HG02763 (cell line): ENCODE results near the gene GRP.

Experiments
- ATAC-seq: cut with Tn5 transposase; IDR thresholded peaks from one replicate; pipeline ENCODE4 v1.9.1; 2021; ENCODE audit warnings: mild to moderate bottlenecking, moderate library complexity; ENCODE audit not compliant: unreplicated experiment

Gene GRP

DNA sequence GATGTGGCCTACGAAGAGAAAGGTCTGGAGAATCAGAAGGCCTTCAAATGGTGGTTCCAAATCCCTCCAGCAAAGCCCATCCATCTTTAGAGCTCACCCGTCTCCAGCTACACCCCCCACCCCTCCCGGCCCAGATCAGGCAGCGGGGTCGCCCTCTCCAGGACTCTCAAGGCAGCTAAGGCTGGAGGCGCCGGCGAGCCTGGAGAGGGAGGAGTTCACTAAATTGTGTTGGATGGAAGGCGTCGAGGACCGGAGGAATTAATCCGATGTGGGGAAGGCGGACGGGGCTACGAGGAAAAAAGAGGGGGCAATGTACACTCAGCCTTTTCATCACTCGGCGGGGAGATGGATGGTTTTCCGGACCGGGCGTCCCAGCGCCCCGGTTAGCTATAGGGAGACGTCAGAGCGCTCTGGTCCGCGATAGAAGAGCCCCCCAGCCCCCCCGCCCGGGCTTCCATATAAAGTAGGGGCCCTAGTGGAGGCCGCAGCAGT is at the start of gene GRP:
Gene GRP (plus strand): TSS at position 487 of the 492 bp plus-strand sequence. CDS start 108 bp downstream, outside the sequence.
- ATAC-seq: no peak

DNA sequence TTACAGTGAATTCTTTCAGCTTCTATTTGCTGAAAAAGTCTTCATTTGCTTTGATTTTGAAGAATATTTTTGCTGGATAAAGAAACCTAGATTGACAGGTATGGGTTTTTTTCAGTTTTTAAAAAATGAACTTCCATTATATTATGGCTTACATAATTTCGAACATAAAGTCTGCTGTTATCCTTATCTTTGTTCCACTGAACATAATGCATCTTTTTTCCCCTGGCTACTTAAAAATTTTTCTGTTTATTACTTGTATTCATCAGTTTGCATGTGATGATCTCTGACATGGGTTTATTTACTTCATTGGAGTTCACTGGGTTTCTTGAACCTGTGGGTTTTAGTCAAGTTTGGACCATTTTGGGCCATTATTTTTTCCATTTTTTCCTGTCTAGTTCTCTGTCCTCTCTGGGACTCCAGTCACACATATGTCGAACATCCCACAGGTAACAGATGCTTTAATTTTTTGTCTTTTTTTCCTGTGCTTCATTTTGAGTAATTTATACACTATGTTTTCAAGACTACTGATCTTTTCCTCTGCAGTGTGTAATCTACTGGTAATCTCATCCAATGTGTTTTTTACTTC is 47.2 kb upstream of the GRP start:
- ATAC-seq: no peak

DNA sequence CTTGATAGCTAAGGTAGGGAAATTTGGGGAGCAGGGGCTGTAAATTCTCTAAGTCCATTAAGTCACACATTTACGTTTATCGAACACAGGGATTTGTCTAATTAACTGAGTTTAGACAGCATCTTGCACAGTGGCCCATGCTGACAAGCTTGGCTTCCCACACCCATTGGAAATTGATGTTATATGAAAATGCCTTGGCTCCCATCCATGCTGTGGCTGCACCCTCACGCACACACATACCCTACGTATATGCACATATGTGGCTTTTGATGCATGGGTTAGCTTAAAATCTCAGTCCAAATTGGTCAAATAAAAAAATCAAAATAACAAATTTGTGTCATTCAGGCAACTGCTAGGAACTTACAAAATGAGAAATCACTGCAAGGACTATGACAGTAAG is 42.5 kb upstream of the GRP start:
- ATAC-seq: no peak

DNA sequence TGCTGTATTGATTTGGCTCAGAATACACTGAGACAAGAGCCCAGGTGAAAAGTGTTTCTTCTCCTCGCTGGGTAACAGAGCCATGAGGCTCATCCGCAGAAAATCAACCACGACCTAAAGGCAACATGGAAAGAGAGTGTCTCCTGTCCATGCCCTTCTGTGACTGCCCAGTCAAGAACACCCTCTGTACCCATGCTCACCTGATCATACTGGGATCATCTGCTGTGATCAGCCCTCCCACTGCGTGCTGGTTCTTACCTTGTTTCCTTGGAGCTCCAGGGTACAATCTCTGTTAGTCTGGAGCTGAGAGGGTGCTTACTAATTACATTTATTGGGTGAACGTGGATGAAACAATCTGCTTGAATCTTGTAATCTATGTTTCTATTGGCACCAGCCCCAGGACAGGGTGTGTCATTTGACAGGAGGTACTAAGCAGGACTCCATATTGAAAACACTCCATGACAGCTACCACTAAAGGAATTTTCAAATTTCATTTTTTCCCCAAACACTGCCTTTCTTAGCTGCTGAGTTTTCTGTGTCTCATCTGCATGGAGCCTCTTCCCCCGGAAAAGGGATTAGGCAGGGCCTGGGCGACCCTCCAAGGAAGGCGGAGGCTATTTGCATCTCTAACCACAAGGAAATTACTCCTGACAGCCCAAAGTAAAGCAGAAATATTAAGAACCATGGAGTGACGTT is 39.7 kb upstream of the GRP start:
- no peak for ATAC-seq

DNA sequence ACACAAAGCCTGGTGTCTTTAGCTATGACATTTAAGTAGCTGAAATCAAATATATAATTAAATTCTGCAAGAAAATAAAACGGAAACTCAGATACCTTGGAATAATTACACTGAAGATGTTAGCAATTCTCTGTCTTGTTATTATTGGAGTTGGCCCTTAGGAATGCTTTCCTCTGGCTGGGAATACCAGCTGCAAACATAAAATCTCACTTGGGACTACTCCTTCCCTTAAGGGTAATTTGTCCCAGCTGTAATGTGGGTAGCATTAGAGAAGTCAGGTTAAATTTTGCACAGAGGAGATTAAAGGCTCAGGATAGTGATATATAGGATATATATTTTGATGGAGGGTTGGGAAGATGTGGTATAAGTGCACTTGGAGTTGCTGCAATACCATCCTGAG is 37.3 kb upstream of the GRP start:
- no peak for ATAC-seq

DNA sequence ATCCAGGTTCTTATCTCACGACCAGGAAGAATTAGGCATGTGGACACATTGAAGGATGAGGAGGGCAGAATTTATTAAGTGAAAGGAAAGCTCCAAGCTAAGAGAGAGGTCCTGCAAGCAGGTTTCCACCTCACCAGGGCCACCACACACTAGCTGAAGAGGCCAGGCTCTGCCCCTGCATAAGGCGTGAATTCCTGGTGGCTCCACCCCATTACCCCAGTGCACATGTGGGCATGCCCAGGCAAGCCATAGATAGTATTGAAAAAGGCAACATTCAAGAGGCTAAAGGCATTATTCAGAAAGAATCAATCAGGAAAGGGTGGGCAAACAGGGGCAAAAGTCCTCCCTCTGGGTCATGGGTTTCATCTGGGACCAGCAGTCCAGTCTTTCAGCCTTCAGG is 30.9 kb upstream of the GRP start:
- ATAC-seq: no peak

DNA sequence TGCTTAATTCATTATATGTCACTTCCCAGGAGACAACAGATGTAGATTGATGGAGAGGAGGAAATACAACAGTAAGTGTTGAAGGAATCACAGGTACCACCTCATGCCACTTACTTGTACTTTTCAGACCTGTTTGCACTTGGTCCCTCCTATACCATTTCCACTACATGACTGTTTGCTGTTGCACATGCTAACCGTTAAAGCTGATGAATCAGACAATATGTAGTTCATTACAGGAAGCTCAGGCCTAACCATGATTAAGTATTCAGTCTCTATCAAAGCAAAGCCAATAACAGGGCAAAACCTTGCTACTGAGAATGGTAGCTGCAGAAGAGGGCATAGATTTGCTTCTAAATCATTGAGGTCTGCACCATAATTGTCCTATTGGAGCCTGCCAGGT is 30.2 kb upstream of the GRP start:
- no peak for ATAC-seq

DNA sequence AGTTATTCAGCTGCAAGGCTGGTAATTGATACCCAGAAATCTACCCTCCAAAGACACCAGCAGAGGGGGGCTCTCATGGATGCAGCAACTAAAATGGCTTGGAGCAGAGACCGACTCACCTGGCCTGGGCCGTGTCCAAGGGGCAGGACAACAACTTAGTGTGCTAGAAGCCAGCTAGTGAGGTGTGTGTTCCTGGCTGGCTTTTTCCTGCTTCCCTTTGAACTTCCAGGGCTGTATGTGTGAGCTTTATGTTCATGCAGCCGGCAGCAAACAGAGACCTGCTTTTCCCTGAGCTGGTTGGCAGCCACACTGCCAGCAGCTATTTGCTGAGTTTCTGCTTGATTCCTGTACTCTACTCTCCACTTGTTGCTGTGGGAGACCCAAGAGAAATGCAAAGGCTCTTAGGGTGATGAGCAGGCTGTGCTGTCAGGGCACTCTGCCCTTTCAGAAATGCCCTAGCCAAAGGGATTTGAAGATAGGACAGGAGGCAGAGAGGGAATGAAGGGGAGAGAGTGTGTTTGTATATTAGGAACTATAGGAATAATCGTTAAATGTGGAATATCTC is 23.7 kb upstream of the GRP start:
- no peak for ATAC-seq

DNA sequence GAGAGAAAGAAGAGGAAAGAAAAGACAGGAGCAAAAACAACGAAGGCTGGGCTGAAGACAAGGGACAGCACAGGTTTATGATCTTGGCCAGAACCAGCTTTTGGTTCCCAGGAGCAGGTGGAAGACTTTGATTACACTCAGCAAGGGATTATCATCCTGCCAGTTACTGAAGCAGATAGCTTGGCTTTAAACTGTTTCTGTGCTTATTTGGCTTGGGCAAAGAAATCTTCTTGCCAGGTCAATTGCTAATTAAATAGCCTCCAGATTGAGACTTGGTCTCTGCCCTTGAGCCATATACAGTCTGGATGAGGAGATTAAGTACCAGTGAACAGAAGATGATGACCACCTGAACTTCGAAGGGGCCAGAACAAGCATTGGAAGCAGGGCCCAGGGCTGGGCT is 22.3 kb upstream of the GRP start:
- no peak for ATAC-seq

DNA sequence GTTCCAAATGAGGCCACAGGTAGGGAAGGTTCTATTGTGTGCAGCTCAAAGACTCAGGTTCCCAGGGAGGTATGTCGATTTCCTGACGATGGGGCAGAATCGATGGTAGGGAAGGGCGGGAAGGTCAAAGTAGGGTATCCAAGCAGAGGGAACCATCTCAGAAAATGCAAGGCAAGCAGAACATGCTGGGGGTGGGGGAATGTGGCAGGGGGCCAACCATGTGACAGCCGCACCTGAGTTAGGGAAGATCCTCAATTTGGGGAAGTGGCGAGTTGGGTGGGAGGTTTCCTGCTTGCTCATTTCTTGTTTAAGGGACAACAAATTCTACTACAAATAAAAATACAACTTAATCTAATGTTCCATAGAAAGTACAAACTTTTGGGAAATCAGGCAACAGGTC is 21.7 kb upstream of the GRP start:
- ATAC-seq: no peak

DNA sequence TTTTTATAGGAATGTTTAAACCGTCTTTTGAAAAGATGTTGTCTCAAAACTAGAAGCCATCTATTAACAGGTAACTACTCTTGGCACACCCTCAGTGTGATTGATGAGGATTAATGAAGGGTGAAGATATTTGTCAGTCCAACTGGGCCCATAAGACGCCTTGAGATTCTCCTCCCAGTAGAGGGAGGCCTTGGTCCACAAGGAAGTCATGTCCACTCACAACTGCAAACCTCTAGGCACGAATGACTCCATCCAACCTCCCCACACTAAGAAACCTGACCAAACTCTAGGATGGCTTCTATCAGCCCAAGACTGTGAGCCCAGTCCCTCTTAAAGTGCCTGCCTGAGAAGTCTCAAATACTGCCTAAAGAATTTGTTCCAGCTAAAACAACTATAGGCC is 19.2 kb upstream of the GRP start:
- no peak for ATAC-seq

DNA sequence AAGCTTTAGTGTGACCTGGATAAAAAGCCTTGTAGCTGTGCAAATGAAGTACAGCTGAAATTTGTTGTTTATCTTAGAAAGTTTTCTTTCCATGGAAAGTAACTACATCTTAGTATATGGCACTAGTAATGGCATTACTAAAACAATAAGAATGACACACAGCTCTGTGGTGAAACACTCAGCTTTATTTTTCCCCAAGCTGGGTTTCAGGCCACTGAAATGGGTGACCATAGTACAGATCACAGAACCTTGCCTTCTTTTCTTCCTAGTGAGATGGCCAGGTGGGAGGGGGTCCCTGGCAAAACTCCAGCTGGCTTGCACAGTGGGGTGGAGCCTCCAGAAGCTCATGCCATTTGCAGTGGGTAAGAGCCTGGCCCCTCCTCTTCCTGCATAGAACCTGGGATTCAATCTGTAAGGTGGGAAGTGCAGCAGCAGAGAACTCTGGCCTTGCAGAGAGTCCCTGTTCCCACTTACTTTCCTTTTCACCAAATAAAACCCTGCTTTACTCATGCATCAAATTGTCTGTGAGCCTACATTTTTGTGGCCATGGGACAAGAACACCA is 17.6 kb upstream of the GRP start:
- ATAC-seq: no peak

DNA sequence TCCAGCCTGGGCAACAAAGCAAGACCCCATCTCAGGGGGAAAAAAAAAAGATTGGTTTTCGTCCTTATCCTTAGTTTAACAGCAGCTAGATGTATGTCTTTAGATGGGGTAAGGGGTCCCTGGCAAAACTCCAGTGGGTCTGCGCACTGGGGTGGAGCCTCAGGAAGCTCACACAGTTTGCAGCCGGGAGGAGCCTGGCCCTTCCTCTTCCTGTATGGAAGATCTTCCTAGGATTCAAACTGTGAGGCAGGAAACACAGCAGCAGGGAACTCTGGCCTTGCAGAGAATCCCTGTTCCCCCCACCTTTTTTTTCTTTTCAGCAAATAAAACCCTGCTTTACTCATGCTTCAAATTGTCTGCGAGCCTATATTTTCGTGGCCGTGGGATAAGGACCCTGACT is 12.5 kb upstream of the GRP start:
- ATAC-seq: no peak

DNA sequence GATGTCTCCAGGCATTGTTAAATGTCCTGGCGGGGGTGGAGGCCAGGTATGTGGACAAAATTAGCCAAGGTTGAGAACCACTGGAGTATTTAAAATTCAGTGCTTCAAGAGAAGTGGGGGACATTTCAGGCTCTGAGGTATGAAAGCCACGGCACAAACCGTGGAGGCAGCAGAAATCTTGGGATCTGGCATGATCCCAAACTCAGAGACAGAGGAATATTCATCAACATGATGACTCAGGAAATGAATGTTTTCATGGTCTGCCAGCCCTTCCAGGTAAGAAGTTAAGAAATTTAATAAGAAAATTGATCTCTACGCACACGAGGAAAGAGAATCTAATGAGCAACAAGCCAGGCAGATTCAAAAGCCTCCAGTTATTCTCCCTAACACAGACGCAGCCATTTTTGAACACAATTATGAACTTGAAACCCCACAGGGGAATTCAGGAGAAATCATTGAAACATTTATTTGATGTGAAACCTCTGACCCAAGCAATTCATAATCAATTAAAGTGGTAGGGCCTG is 11.3 kb upstream of the GRP start:
- no peak for ATAC-seq

DNA sequence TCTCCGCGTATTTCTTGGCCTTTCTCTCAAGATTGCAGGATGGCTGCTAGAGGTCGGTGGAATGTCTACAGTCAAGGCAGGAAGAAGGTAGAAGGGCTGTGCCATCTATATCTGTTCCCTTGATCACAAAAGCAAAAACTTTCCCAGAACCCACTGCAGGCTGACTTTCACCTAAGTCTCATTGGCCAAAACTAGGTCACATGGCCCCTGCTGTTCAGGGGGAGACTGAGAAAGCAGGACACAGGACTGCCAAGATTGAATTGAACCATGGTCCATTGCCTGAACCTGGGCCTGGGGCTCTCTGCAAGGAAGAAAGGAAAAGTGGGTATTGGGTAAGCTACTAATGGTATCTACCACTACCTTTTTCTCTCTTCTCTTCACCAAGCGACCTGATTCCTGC is 9.7 kb upstream of the GRP start:
- ATAC-seq: no peak

DNA sequence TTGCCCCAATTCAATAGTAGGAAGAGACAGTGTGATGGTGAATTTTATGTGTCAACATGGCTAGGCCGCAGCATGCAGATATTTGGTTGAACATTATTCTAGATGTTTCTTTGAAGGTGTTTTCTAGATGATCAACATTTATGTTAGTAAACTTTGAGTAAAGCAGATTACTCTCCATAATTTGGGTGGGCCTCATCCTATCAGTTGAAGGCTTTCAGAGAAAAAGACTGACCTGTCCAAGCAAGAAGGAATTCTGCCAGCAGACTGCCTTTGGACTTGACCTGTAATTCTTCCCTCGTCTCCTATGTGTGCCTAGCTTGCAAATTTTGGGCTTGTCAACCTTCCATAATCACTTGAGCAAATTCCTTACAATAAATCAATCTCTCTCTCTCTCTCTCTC is 8.3 kb upstream of the GRP start:
- no peak for ATAC-seq

DNA sequence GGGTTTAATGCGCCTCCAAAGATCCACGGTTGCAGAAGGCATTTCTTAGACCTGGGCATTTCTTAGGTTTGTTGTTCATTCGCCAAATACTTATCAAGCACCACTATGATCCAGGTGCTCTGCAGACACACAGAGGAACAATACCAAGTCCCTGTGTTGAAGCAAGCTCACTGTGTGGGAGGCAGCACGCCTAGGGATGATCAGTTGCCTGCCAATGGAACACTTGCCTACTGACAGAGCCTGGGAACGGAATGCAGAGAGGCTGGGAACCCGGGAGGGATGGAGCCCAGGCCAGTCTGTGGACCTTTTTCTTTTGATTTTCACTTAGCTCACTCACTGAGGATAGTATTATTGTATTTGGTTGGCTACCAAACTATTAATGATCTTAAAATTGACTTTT is 1.9 kb upstream of the GRP start:
- ATAC-seq: no peak

DNA sequence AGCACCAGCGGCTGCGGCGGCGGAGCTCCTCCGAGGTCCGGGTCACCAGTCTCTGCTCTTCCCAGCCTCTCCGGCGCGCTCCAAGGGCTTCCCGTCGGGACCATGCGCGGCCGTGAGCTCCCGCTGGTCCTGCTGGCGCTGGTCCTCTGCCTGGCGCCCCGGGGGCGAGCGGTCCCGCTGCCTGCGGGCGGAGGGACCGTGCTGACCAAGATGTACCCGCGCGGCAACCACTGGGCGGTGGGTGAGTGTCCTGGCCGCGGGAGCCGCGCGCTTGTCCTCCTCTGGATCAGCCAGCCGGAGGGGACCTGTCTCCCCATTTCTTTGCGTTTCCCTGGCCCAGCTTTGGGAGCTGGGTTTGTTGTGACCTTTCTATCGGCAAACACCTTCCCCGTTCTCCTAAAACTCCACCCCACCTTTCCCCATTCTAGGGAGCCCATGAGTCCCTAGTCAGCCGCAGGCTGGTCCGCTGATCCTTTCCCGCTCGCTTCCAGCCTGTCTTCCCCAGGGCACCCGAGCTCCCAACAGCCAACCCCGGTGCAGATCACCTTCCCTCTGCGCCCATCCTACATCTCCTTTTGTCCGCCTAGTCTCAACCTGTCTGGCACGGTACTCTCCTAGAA is 316 bp downstream of the GRP start:
- ATAC-seq: no peak

DNA sequence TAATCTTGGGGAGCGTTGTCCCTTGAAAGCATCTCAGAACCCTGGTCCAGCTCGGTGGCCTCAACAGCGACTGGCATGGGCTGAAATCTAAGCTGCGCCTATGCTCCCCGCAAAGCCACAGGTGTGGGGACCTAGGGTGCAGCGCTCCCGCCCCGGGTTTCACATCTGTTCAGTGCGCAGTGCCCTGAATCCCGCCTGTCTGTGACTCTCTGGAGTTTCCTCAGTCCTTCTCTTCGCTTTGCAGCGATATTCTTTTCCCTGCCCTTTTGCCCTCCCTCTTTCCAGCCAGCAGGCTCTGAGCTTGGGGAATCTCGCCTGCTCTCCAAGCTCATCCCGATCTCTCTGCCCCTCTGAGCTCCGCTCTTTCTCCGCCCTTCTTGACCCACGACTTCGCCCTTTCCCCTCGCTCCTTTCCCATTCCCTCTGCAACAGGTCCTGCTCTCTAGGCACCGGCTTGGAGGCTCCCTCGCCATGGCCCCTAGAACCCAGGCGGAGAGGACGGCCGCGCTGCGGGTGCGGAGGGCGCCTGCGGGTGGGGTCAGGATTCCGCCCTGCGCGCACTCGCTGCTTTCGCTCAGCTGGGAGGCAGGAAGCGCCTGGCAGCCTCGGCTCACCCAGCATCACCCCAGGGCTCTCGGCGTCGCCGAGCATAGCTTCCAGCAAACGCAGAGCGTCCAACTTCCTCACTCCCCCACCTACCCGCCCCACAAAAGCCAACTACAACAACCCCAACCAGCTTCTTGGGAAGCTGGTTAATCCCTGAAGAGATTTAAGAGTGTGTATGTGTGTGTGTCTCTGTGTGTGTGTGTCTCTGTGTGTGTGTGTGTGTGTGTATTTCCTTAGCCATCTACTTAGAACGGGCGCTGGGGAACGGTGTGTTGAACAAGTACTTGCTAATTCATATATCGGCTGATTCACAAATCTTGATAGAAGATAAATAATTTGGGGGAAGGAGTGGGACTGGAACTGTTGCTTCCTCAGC is 1.1 kb downstream of the GRP start:
- ATAC-seq: no peak

DNA sequence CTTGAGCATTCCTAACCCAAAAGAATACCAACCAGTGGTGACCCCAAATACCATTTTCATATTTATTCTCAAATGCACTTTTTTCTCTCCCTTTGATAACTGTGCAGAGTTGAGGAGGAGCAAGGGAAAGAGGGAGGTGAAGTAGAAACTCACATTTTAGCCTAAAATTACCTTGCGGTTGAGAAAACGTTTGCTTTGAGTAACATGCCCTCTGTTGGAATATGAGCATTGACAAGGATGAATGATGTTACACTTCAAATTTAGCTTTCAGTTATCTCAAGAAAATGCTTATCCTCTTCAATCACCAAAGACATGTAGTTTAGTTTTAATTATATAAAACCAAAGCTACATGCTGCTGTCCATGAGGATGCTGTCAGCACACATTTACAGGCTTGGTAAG is 2.4 kb downstream of the GRP start:
- no peak for ATAC-seq
